Colonic mucosa (tissue), 4 donors: ENCODE data around the gene CREB3L4. TPM values are rescaled to one million over a fixed set of nuclear protein-coding genes. Genes with fewer than 3 reads are reported as not detected.

Source experiments
- DNase-seq: peaks from one replicate; pipeline ENCODE4 v3.0.0-alpha.2; 2020
- H3K27ac ChIP-seq: fragments of 200-600 bp; one replicate; pipeline ENCODE4 v1.8.0; 2021
- H3K27me3 ChIP-seq: fragments of 200-600 bp; one replicate; pipeline ENCODE4 v1.8.0; 2021
- H3K36me3 ChIP-seq: fragments of 200-600 bp; one replicate; pipeline ENCODE4 v1.8.0; 2021
- H3K4me1 ChIP-seq: fragments of 200-600 bp; one replicate; pipeline ENCODE4 v1.8.0; 2021; ENCODE audit warnings: mild to moderate bottlenecking
- H3K4me3 ChIP-seq: fragments of 200-600 bp; one replicate; pipeline ENCODE4 v1.8.0; 2021
- H3K9ac ChIP-seq, 2 donors: one replicate each; pipeline ENCODE4 v1.7.0; 2013; ENCODE audit warnings: control low read depth in 2 of 2, low read depth in 2 of 2, low read length in 2 of 2
- H3K9me3 ChIP-seq: fragments of 200-600 bp; one replicate; pipeline ENCODE4 v1.8.0; 2021
- intact Hi-C: fragments of 100-400 bp; cut with DNase I; formaldehyde crosslinking; loops from one replicate; pipeline ENCODE4 v1.14.1; 2022
- total RNA-seq, 2 donors: library from RNA; stranded (reverse); fragmentation: NEBNext Ultra II Directional in 1 of 2; extraction: Animal tissue kit (Norgen Biotek cat#: 25700) in 1 of 2; gene quantifications; one replicate each; pipeline ENCODE4 v1.2.1, GENCODE V29; 2021
- TF ChIP-seq, protein P1 (sequence below): fragments of 200-600 bp; IDR thresholded peaks from one replicate; pipeline ENCODE4 v1.8.0; 2022; ENCODE audit warnings: antibody characterized with exemption, mild to moderate bottlenecking
- donor health status: healthy.
- donor health status: DM: no; HTN: no; CAD: no.
- donor health status: DM: no; HTN: no; CAD: no.

CREB3L4 gene
- total RNA-seq, 2 donors from 2014 or later: 19.0 to 37.1 TPM

DNA sequence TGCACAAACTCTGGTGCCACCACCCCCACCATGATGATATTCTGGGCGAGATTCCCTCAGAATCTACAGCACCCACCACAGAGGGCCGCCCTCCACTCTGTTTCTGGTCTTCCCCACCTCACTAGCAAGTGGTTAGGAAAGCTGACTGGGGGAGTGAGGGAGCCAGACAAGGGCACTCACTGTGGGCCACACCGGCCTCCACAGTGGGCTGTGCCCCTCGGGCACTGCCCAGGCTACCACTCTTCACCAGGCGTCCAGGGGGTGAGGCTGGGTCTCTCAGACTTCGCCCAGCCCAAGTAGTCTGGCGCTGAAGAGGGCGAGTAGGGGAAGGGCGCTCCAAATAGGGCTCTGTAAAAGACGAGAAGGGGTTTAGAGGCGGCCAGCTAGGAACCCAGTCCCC, 33.7 kb upstream of the CREB3L4 start:
- Histone ChIP-seq H3K4me1 (no peaks in the 10 kb centered on the region), H3K27me3 (no peaks in the 10 kb centered on the region), H3K4me3 (no peak overlapping the region), H3K36me3 (peaks cover 14% of the 10 kb centered on the region), H3K9ac (no peak overlapping the region), H3K27ac (no peak overlapping the region), H3K9me3 (no peaks in the 10 kb centered on the region)
- DNase-seq: no peak
- TF ChIP-seq, protein P1, sequence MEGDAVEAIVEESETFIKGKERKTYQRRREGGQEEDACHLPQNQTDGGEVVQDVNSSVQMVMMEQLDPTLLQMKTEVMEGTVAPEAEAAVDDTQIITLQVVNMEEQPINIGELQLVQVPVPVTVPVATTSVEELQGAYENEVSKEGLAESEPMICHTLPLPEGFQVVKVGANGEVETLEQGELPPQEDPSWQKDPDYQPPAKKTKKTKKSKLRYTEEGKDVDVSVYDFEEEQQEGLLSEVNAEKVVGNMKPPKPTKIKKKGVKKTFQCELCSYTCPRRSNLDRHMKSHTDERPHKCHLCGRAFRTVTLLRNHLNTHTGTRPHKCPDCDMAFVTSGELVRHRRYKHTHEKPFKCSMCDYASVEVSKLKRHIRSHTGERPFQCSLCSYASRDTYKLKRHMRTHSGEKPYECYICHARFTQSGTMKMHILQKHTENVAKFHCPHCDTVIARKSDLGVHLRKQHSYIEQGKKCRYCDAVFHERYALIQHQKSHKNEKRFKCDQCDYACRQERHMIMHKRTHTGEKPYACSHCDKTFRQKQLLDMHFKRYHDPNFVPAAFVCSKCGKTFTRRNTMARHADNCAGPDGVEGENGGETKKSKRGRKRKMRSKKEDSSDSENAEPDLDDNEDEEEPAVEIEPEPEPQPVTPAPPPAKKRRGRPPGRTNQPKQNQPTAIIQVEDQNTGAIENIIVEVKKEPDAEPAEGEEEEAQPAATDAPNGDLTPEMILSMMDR: no peak
- intact Hi-C loops: no loop called here

DNA sequence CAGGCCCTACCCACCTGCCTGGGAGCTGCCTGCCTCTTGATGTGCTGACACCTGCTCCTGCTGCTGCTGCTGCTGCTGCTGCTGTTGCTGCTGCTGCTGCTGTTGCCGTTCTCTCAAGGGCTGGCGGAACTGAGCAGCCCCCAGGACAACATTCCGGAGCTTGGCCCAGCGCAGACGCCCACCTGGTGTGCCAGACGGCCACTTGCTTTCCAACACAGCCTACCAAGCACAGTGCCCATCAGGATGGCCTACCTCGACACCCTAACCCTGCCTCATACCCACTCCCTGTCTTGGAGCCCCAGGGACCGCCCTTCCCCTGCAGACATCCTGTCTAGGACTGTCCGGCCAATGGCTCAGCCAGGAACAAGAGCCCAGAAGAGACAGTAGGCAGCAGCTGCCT, 33.0 kb upstream of the CREB3L4 start:
- intact Hi-C loops: no loop called here
- no peak for DNase-seq
- Histone ChIP-seq H3K4me1 (no peaks in the 10 kb centered on the region), H3K36me3 (peaks cover 14% of the 10 kb centered on the region), H3K27ac (no peak overlapping the region), H3K9me3 (no peaks in the 10 kb centered on the region), H3K9ac (no peak overlapping the region), H3K27me3 (no peaks in the 10 kb centered on the region), H3K4me3 (no peak overlapping the region)
- TF ChIP-seq, protein P1: no peak

DNA sequence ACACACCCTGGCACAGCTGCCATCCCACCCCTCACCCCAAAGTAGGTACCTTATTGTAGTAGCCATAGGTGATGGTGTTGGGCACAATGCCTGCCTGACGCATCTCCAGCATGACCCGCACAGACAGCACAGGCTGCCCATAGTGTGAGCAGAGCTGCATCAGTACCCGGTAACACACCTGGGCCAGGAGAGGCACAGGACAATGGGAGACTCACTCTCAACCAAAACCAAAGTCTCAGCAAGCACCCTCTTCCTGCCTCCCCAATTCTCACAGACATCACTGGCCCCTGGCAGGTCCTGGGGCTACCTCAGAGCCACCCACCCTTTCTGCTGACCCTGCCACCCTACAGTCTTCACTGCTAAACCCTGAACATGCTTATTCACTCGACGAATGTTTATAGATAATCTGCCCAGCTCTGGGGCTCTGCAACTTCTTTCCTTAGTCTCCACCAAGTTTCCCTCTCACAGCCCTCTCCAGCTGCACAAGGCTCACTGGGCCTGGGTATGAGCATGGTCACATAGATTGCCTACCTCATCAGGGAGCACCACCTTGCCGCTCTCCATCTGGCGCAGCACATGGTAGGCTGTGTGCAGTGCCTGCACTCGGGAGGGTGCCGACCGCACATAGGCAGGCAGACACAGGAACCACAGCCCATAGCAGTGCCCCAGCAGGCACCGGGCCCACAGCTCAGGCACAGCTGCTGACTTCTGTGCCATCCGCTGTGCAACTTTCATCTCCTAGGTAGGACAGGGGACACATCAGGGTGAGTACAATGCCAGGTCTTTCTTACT, 31.5 kb upstream of the CREB3L4 start:
- intact Hi-C loops: no loop called here

DNA sequence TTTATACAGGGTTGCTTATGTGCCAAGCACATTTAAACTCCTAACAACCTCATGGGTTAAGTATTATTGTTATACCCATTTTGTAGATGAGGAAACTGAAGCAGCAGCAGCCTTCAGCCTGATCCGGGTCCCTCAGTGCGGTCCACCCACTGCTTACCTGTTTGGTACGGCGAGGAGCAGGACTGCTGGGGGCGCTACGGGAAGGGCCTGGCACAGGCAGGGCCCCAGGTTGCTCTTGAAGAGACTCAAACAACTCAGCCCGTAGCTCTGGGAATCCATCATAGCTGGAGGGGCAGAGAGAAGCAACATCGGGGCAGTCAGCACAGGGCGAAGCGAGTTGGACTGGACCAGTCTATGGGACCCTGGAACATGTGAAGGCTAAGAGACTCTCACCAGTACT, 30.4 kb upstream of the CREB3L4 start:
- Histone ChIP-seq H3K4me3 (no peak overlapping the region), H3K9me3 (no peaks in the 10 kb centered on the region), H3K4me1 (no peaks in the 10 kb centered on the region), H3K9ac (no peak overlapping the region), H3K27me3 (no peaks in the 10 kb centered on the region), H3K27ac (no peak overlapping the region), H3K36me3 (peaks cover 14% of the 10 kb centered on the region)
- DNase-seq: no peak
- TF ChIP-seq, protein P1: no peak
- intact Hi-C loops: no loop called here

More for the DNA sequence above, 31.5 kb upstream of the CREB3L4 start:
- Histone ChIP-seq H3K9ac (no peak overlapping the region), H3K4me1 (no peaks in the 10 kb centered on the region), H3K27ac (no peak overlapping the region), H3K36me3 (peaks cover 14% of the 10 kb centered on the region), H3K4me3 (no peak overlapping the region), H3K9me3 (no peaks in the 10 kb centered on the region), H3K27me3 (no peaks in the 10 kb centered on the region)
- DNase-seq: no peak
- TF ChIP-seq, protein P1: no peak

DNA sequence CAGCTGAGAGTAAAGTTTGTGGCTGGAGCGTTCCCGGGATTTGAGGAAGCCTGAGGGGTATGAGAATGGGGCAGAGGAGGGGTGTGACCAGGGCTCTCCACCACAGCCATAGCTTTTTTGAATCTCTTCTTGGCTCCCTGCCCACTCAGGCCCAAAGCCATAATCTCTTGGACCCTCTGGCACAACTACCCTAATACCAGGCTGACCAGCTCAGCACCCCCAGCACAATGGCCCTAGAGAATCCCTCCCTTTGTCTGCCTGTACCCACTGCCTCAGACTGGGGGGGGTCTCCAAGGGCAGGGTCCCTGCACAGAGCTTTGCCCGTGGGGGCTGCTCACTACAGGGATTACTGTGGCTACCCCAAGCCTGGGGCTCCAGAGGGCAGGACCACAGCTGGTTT, 28.7 kb upstream of the CREB3L4 start:
- intact Hi-C loops: no loop called here
- peaks cover 14% of the 10 kb centered on the region for H3K36me3 ChIP-seq
- TF ChIP-seq, protein P1: no peak
- no peaks in the 10 kb centered on the region for H3K27me3 ChIP-seq
- H3K4me3 ChIP-seq: no peak overlapping the region
- H3K9ac ChIP-seq: no peak overlapping the region
- H3K4me1 ChIP-seq: no peaks in the 10 kb centered on the region
- H3K27ac ChIP-seq: no peak overlapping the region
- no peak for DNase-seq
- no peaks in the 10 kb centered on the region for H3K9me3 ChIP-seq
